Suprapubic skin (tissue), 4 donors: ENCODE measurements around the gene MGAT3.

Experiments
- CTCF ChIP-seq, 2 donors: fragments of 200-600 bp in 1 of 2; fragments of 450-650 bp in 1 of 2; sonication (generic) in 1 of 2; IDR thresholded peaks; one replicate each; pipeline ENCODE4 v1.5.1; 2016 to 2019; ENCODE audit warnings: antibody characterized with exemption in 2 of 2, mild to moderate bottlenecking in 1 of 2, moderate library complexity in 1 of 2
- EP300 ChIP-seq: sonication (generic); formaldehyde crosslinking; IDR thresholded peaks from one replicate; pipeline ENCODE4 v1.6.1; 2017; ENCODE audit warnings: antibody characterized with exemption
- POLR2A ChIP-seq, 2 donors: fragments of 450-650 bp; IDR thresholded peaks; one replicate each; pipeline ENCODE4 v1.6.1; 2017; ENCODE audit warnings: antibody characterized with exemption in 2 of 2, mild to moderate bottlenecking in 2 of 2, moderate library complexity in 2 of 2
- POLR2AphosphoS5 ChIP-seq, 3 donors: sonication (generic); formaldehyde crosslinking; IDR thresholded peaks; one replicate each; pipeline ENCODE4 v1.6.1; 2017; ENCODE audit warnings: antibody characterized with exemption in 3 of 3

DNA sequence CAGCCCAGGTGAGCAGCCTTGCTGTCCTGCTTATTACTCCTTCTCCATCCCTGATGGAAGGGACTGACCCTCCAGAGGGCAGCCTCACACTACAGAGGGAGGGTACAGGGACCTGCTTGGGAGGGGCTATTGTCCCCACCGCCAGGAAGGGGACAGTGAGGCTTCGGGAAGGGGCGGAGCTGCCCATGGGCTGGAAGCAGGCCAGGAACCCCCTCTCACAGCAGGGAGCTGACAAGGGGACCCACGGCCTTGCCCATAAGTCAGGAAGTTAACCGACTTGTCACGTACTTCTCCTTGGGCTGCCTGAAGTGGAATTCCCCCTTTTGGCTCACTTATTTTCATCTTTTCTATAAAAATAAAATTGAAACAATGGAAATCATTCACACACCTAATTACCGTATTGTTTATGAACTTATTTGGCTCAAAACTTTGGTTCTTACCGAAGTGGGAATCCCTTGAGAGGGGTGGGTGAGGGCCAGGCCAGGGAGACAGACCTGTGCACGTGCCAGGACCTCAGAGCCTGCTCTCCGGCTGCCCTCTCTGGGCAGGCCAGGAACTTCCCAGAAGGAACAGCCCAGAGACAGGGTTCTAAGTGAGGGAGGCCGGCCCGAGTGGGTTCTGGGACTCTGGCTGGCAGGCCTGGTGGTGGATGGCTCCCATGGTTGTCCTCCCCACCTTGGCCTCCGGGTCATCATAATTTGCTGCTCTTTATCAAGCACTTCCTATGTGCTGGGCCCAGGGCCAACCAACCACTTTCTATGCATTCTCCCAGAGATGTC lies 5.8 kb downstream of the MGAT3 start:
- TF ChIP-seq CTCF (IDR thresholded peaks at IDR 0.05) (no peak), POLR2A (IDR thresholded peaks at IDR 0.05) (no peak), POLR2AphosphoS5 (IDR thresholded peaks at IDR 0.05) (no peak), EP300 (no peak)
